ENCODE results near the gene ARHGAP15.
A peak's percentile ranks its signal among the peaks of the same experiment; 100 is the strongest.

The ARHGAP15 gene

DNA sequence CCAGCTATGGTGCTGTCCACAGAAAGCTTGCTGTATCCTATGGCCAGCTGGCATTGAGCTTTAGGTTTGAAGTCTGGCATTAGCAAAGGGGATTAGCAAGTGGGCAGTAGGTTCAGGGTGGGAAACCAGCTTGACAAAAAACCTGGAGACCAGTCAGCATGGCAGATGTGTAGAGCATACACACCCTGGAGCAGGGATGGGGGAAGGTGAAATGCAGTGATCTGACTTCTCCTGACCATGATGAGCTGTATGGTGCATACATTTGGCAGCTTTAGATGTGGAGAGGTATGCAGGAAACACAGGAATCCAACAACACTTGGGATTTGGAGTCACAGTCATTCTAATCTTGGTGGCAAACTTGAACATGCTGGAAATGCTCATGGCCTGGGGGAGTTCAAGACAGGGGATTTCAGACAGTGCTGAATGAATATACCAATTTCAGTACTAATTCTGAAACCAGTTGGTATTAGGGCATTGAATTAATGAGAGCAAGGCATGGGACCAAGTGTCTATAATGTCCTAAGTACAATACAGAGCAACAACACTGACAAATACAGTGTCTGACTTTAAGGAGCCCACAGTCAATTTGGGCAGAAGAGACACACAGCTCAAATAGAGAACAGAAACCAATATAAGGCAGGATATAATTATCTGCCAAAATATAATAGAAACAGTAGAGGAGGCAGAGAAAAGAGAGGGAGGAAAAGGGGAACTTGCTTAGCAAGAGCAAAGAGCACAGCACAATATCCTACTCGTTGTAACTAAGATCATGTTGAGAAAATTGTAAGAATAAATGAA lies 11.8 kb downstream of the ARHGAP15 start:
- H3K4me3 ChIP-seq (ENCODE audit: low read depth, low read length), result peak overlapping the region; percentile 49
- DNase-seq (ENCODE audit: low read depth), result peak; percentile 64
- TF ChIP-seq, protein P1, sequence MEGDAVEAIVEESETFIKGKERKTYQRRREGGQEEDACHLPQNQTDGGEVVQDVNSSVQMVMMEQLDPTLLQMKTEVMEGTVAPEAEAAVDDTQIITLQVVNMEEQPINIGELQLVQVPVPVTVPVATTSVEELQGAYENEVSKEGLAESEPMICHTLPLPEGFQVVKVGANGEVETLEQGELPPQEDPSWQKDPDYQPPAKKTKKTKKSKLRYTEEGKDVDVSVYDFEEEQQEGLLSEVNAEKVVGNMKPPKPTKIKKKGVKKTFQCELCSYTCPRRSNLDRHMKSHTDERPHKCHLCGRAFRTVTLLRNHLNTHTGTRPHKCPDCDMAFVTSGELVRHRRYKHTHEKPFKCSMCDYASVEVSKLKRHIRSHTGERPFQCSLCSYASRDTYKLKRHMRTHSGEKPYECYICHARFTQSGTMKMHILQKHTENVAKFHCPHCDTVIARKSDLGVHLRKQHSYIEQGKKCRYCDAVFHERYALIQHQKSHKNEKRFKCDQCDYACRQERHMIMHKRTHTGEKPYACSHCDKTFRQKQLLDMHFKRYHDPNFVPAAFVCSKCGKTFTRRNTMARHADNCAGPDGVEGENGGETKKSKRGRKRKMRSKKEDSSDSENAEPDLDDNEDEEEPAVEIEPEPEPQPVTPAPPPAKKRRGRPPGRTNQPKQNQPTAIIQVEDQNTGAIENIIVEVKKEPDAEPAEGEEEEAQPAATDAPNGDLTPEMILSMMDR (IDR thresholded peaks at IDR 0.05; ENCODE audit: insufficient read depth, low read depth, low read length, missing control alignments), result no peak

DNA sequence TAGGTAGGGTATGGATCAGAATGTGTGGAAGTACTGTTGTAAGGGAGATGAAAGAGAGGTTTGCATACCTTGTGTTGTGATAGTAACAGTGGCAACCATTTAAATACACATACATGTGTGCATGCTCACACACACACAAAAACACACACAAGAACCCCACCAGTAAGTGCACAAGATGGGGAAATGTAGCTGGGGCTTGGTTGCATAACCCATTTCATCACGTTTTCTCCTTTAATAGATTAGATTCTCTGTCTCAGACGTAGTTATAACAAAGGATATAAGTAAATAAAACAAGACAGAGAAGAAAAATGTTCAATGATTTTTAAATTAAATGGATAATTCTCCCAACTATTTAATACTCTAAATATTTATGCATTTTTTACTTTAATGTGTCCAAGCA lies 13.4 kb downstream of the ARHGAP15 start:
- H3K4me3 ChIP-seq (ENCODE audit: low read depth, low read length), result no peak overlapping the region
- DNase-seq (ENCODE audit: low read depth), result no peak
- TF ChIP-seq, protein P1 (IDR thresholded peaks at IDR 0.05; ENCODE audit: insufficient read depth, low read depth, low read length, missing control alignments), result no peak

DNA sequence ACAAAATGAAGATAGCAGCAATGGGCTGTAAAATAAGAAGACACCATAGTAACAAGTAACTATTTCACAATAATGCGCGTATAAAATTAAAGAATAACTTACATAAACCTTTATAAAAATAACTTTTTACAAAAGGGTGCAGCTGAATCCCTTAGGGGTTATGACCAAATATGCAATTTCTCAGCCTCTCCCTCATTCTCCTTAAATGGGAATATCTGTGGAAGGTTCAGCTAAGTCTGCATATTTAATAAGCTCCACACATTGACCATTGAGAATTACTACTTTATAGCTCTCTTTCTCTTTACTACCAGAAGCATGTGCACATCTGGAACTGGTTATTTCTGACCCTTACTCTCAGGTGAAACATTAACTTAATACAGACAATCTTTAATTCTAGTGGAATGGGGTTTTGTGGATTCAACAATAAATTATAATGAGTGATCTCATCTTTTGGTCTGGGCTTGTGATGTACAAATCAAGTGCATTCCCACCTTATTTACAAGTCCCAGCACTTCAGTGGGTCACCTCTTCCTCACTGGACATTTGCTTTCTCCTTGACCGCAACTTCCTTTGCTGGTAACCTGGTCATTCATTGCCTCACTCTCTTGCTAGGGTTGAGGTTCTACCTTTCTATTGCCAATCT lies 15.7 kb downstream of the ARHGAP15 start:
- H3K4me3 ChIP-seq (ENCODE audit: low read depth, low read length), result no peak overlapping the region
- TF ChIP-seq, protein P1 (IDR thresholded peaks at IDR 0.05; ENCODE audit: insufficient read depth, low read depth, low read length, missing control alignments), result no peak
- DNase-seq (ENCODE audit: low read depth), result no peak

DNA sequence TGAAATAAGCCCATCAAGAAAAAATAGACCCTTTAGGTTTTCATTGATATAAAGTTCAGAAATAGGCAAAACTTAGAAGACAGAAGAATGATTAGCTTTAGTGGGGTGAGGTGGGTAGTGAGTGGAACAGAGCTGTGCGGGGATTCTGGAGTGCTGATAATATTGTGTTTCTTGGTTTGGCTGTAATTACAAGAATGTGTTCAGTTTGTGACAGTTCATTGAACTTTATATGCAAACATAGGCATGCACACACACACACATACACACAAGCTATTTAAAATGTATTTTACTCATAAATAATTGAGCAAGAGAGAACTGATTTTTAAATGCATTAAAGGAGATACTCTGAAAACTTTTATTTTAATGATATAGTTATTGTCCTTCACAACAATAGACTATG lies 17.1 kb downstream of the ARHGAP15 start:
- no peak overlapping the region for H3K4me3 ChIP-seq (ENCODE audit: low read depth, low read length)
- DNase-seq (ENCODE audit: low read depth), result no peak
- TF ChIP-seq, protein P1 (IDR thresholded peaks at IDR 0.05; ENCODE audit: insufficient read depth, low read depth, low read length, missing control alignments), result no peak

DNA sequence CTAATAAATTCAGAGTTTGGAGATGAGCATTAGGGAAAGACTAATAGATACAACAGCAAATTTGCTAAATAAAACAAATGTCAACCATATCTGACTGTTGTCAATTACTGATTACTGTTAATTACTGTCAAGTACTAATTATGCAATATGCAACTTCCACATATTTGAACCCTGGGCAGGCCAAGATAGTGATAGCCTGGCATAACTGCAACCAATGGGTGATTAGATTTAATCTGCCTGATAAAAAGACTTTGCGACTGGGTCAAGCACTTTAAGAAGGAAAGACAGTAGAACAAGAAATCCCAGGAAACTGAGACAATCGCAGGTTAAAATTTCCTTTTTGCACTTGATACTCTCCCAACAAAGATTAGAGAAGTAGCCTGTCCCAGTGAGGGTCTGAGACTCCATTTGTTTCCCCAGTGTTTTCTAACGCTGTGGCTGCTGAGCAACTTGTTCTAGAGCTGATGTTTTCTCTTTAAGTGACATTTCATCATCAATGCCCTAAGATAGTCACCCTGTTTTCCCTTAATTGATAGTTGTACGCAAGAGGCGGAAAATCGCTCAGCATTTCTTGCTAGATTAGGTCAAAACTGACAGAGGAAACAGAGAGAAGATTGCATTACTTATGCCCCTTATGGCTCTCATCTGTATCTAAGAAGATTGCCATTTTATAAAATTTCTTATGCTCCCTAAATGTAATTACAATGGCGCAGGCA lies 17.8 kb downstream of the ARHGAP15 start:
- no peak overlapping the region for H3K4me3 ChIP-seq (ENCODE audit: low read depth, low read length)
- no peak for DNase-seq (ENCODE audit: low read depth)
- TF ChIP-seq, protein P1 (IDR thresholded peaks at IDR 0.05; ENCODE audit: insufficient read depth, low read depth, low read length, missing control alignments), result no peak

DNA sequence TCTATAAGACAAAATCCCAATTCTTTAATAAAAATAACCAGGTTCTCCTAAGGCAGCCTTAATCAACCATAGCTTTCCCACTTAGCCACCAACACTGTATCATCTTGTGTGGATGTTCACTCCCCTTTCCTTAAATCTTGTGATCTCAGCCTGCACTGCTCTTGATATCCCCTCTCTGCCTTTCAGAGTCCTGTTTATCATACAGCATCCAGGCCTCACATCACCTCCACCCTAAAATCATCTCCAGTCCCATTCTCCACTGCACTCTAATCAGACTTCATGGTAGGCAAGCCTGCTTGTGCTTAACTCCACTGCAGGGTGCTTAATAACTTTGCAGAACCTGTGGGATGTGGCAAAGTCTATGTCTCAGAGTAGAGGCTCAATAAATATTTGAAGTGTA lies 18.8 kb downstream of the ARHGAP15 start:
- DNase-seq (ENCODE audit: low read depth), result no peak
- H3K4me3 ChIP-seq (ENCODE audit: low read depth, low read length), result no peak overlapping the region
- TF ChIP-seq, protein P1 (IDR thresholded peaks at IDR 0.05; ENCODE audit: insufficient read depth, low read depth, low read length, missing control alignments), result no peak
